Hepatocyte (in vitro differentiated cells): ENCODE measurements around the gene APOL5.

ENCODE experiments used
- CTCF ChIP-seq: fragments of 200-600 bp; sonication (generic); IDR thresholded peaks from 2 replicates; pipeline ENCODE4 v1.5.1; 2016; ENCODE audit warnings: antibody characterized with exemption, mild to moderate bottlenecking; ENCODE audit not compliant: poor library complexity
- EZH2 ChIP-seq: fragments of 200-600 bp; sonication (generic); IDR thresholded peaks from 2 replicates; pipeline ENCODE4 v1.6.1; 2016; ENCODE audit warnings: antibody characterized with exemption, mild to moderate bottlenecking, borderline replicate concordance

GRCh38 chr22:35708917-35709316 is 8.8 kb upstream of the APOL5 start:
- no peak for TF ChIP-seq CTCF
- TF ChIP-seq EZH2: no peak
